Measurements from ENCODE around the gene PLA2R1.

DNA sequence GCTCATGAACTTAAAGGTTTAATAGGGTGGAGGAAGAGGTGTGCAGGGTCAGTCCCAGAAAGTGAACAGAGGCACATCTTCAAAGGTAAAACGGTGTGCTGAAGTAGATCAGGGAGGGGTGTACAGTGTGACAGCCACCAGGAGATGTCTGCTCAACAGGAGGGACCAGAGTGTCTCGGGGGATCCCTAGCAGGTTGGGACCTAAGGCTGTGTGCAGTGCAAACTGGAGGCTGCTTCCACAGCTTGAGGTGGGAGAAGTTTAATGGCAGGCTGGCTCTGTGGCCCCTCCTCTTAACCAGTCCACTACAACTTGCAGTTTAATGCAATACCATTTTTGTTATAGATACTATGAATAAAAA lies 33.2 kb downstream of the PLA2R1 start:
- TF ChIP-seq POLR2A (IDR thresholded peaks at IDR 0.05), result no peak
- TF ChIP-seq, protein P1, sequence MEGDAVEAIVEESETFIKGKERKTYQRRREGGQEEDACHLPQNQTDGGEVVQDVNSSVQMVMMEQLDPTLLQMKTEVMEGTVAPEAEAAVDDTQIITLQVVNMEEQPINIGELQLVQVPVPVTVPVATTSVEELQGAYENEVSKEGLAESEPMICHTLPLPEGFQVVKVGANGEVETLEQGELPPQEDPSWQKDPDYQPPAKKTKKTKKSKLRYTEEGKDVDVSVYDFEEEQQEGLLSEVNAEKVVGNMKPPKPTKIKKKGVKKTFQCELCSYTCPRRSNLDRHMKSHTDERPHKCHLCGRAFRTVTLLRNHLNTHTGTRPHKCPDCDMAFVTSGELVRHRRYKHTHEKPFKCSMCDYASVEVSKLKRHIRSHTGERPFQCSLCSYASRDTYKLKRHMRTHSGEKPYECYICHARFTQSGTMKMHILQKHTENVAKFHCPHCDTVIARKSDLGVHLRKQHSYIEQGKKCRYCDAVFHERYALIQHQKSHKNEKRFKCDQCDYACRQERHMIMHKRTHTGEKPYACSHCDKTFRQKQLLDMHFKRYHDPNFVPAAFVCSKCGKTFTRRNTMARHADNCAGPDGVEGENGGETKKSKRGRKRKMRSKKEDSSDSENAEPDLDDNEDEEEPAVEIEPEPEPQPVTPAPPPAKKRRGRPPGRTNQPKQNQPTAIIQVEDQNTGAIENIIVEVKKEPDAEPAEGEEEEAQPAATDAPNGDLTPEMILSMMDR (IDR thresholded peaks at IDR 0.05), result no peak
